ENCODE measurements around the gene SLC16A3.
"Not testable (repeated sequence)": the region's sequence is repeated elsewhere in the genome, so short reads cannot be mapped to it uniquely, and the experiment has no call there.

The SLC16A3 gene

GRCh38 chr17:82253179-82253544 is 24.3 kb downstream of the SLC16A3 start:
- no peak overlapping the region for H3K27ac ChIP-seq (ENCODE audit: extremely low read depth, low read depth, low read length)
- H3K4me3 ChIP-seq (ENCODE audit: low read depth, low read length) = no peak overlapping the region
- peaks cover 63 to 96% of the 10 kb centered on the region in 2 experiments for H3K36me3 ChIP-seq (ENCODE audit: control insufficient read depth in 2 of 2, insufficient read depth in 1 of 2, low read length in 2 of 2)
- ChIA-PET CTCF (interaction anchor here (0.6 kb wide), 2 partner anchors 43 to 179 kb away, joined by 3 read pairs; no protein-coding TSS in a partner anchor), POLR2A (interaction anchor here (1.5 to 1.6 kb wide), 2 partner anchors 11 to 17 kb away, joined by 3 read pairs; no protein-coding TSS in a partner anchor)
- TF ChIP-seq TSHZ1 (tag by site-specific recombination; IDR thresholded peaks at IDR 0.05; ENCODE audit: borderline replicate concordance) (no peak), ZNF2 (tag by site-specific recombination; IDR thresholded peaks at IDR 0.05) (no peak), PRDM10 (tag by site-specific recombination; IDR thresholded peaks at IDR 0.05) (no peak), ZNF639 (tag by site-specific recombination; IDR thresholded peaks at IDR 0.05) (no peak), RBAK (tag by site-specific recombination; IDR thresholded peaks at IDR 0.05) (no peak), ZBTB26 (tag by site-specific recombination; optimal IDR thresholded peaks at IDR 0.05) (no peak), ZNF280C (tag by site-specific recombination; IDR thresholded peaks at IDR 0.05) (no peak), ZNF624 (tag by site-specific recombination; IDR thresholded peaks at IDR 0.05) (no peak), ZBTB1 (tag by site-specific recombination; IDR thresholded peaks at IDR 0.05) (no peak), MYNN (tag by site-specific recombination; IDR thresholded peaks at IDR 0.05; ENCODE audit: borderline replicate concordance) (no peak)
- no peaks in the 10 kb centered on the region for H3K9me3 ChIP-seq (ENCODE audit: control insufficient read depth, insufficient read depth, low read depth, low read length)
- no peaks in the 10 kb centered on the region for H3K4me1 ChIP-seq (ENCODE audit: control insufficient read depth, insufficient read depth, low read length)

GRCh38 chr17:82254096-82254495 is 25.3 kb downstream of the SLC16A3 start:
- CTCF ChIA-PET = interaction anchor here (0.6 to 0.9 kb wide), 4 partner anchors 10 to 104 kb away, joined by 3 to 4 read pairs (median 3); no protein-coding TSS in a partner anchor
- H3K27ac ChIP-seq (ENCODE audit: extremely low read depth, low read depth, low read length); H3K9me3 ChIP-seq (ENCODE audit: control insufficient read depth, insufficient read depth, low read depth, low read length); H3K4me1 ChIP-seq (ENCODE audit: control insufficient read depth, insufficient read depth, low read length); H3K4me3 ChIP-seq (ENCODE audit: low read depth, low read length): not testable (repeated sequence)
- H3K36me3 ChIP-seq (ENCODE audit: control insufficient read depth in 2 of 2, insufficient read depth in 1 of 2, low read length in 2 of 2) = peaks cover 65 to 96% of the 10 kb centered on the region in 2 experiments
- POLR2A ChIA-PET = interaction anchor here (0.7 to 1.6 kb wide), 4 partner anchors 10 to 84 kb away, joined by 3 to 7 read pairs (median 3); no protein-coding TSS in a partner anchor

- not testable (repeated sequence) for H3K27ac ChIP-seq (ENCODE audit: extremely low read depth, low read depth, low read length)
- CTCF ChIA-PET = interaction anchor here (0.6 kb wide), 2 partner anchors 10 to 103 kb away, joined by 3 read pairs; no protein-coding TSS in a partner anchor
- H3K36me3 ChIP-seq (ENCODE audit: control insufficient read depth in 2 of 2, insufficient read depth in 1 of 2, low read length in 2 of 2) = peaks cover 68 to 96% of the 10 kb centered on the region in 2 experiments
Measured at GRCh38 chr17:82254746-82255145, 25.9 kb downstream of the SLC16A3 start.

More at GRCh38 chr17:82254746-82255145, 25.9 kb downstream of the SLC16A3 start:
- not testable (repeated sequence) for H3K4me1 ChIP-seq (ENCODE audit: control insufficient read depth, insufficient read depth, low read length); H3K4me3 ChIP-seq (ENCODE audit: low read depth, low read length); H3K9me3 ChIP-seq (ENCODE audit: control insufficient read depth, insufficient read depth, low read depth, low read length)
- POLR2A ChIA-PET = interaction anchor here (0.7 to 1.6 kb wide), 7 partner anchors 10 to 153 kb away, joined by 3 to 7 read pairs (median 4); no protein-coding TSS in a partner anchor

All from HEK293 (cell line).